HCT116 (cell line): ENCODE measurements around the gene ATAD3C. TPM values are rescaled to one million over a fixed set of nuclear protein-coding genes. Genes with fewer than 3 reads are reported as not detected.

Source experiments
- ATAC-seq: fragments of 200-7000 bp; cut with Tn5 transposase; 2 replicates; pipeline ENCODE4 v1.9.1; 2020; ENCODE audit warnings: mild to moderate bottlenecking, moderate library complexity
- BruUV-seq: library from RNA; stranded (reverse); fragments of 400-500 nt; replicated peaks from 2 replicates; lab custom pipeline; 2021; lab: Mats Ljungman, UMichigan
- CTCF ChIA-PET: fragments of 300-600 bp; sonication (Branson Sonifier 250); formaldehyde crosslinking; loops from one replicate; lab custom pipeline; 2021; ENCODE audit warnings: antibody characterized with exemption; lab: Charles Lee
- POLR2A ChIA-PET: fragments of 300-600, 350-600 bp; sonication (Branson Sonifier 250); formaldehyde crosslinking; loops from one replicate; lab custom pipeline; 2021; ENCODE audit warnings: antibody characterized with exemption; lab: Charles Lee
- RAD21 ChIA-PET, 2 experiments: fragments of 300-600 bp; sonication (Branson Sonifier 250); formaldehyde crosslinking; loops; one replicate each; lab custom pipeline; 2023; ENCODE audit warnings: low total read pairs in 2 of 2; ENCODE audit not compliant: uncharacterized antibody in 2 of 2, unreplicated experiment in 2 of 2, low non-redundant PET in 1 of 2; lab: Charles Lee
- DNase-seq: peaks from one replicate; pipeline ENCODE4 v3.0.0-alpha.2; 2010; ENCODE audit warnings: low read depth, low spot score
- H2AFZ ChIP-seq: fragments of 200-600 bp; shearing (Covaris generic), sonication (generic); 2 replicates; pipeline ENCODE4 v1.6.1; 2017; ENCODE audit warnings: low read depth, mixed run types, mixed read lengths, antibody characterized with exemption, low read length; ENCODE audit not compliant: poor library complexity, severe bottlenecking
- H3K27ac ChIP-seq: 2 replicates; pipeline ENCODE4 v1.5.1; 2012; ENCODE audit warnings: low read depth, low read length
- H3K27me3 ChIP-seq: fragments of 200-600 bp; sonication (generic); 2 replicates; pipeline ENCODE4 v1.6.1; 2016; ENCODE audit warnings: mixed run types, low read length, mixed read lengths; ENCODE audit not compliant: insufficient read depth
- H3K36me3 ChIP-seq, 2 experiments: fragments of 200-500 bp in 1 of 2; fragments of 200-600 bp in 1 of 2; sonication (Bioruptor generic) in 1 of 2; sonication (generic) in 1 of 2; 2 replicates each; pipeline versions ENCODE4 v1.5.1 to v1.6.1; 2014 to 2016; ENCODE audit warnings: low read length in 2 of 2, inconsistent platforms in 1 of 2, mixed read lengths in 1 of 2, mixed run types in 1 of 2; ENCODE audit not compliant: insufficient read depth in 2 of 2, control insufficient read depth in 1 of 2
- H3K4me1 ChIP-seq, 2 experiments: fragments of 200-600 bp in 1 of 2; sonication (generic) in 1 of 2; 2 replicates each; pipeline versions ENCODE4 v1.5.1 to v1.6.1; 2012 to 2017; ENCODE audit warnings: low read length in 2 of 2, inconsistent platforms in 1 of 2, mild to moderate bottlenecking in 1 of 2, mixed read lengths in 1 of 2, mixed run types in 1 of 2, moderate library complexity in 1 of 2; ENCODE audit not compliant: insufficient read depth in 2 of 2, control insufficient read depth in 1 of 2
- H3K4me2 ChIP-seq: fragments of 200-600 bp; sonication (generic); 2 replicates; pipeline ENCODE4 v1.6.1; 2017; ENCODE audit warnings: mixed run types, low read length, mixed read lengths
- H3K4me3 ChIP-seq, 2 experiments: fragments of 200-600 bp in 1 of 2; sonication (generic) in 1 of 2; replicated peaks in 1 of 2; 2 replicates each; pipeline ENCODE4 v1.5.1; 2011 to 2016; ENCODE audit warnings: low read length in 2 of 2, control low read depth in 1 of 2, low read depth in 1 of 2, mild to moderate bottlenecking in 1 of 2, mixed read lengths in 1 of 2, mixed run types in 1 of 2
- H3K79me2 ChIP-seq: fragments of 200-600 bp; sonication (generic); 2 replicates; pipeline ENCODE4 v1.6.1; 2017; ENCODE audit warnings: mild to moderate bottlenecking, mixed run types, low read length, moderate library complexity, mixed read lengths; ENCODE audit not compliant: insufficient read depth
- H3K9ac ChIP-seq: fragments of 200-600 bp; sonication (generic); 2 replicates; pipeline ENCODE4 v1.6.1; 2016; ENCODE audit warnings: low read length, mixed read lengths
- H3K9me2 ChIP-seq: fragments of 200-600 bp; sonication (generic), shearing (Covaris generic); 2 replicates; pipeline ENCODE4 v1.6.1; 2017; ENCODE audit warnings: mixed run types, mild to moderate bottlenecking, moderate library complexity; ENCODE audit not compliant: insufficient read depth
- H3K9me3 ChIP-seq, 2 experiments: fragments of 200-500 bp in 1 of 2; fragments of 200-600 bp in 1 of 2; sonication (Bioruptor generic) in 1 of 2; sonication (generic) in 1 of 2; 2 replicates each; pipeline ENCODE4 v1.6.1; 2014 to 2017; ENCODE audit warnings: low read length in 2 of 2, mixed read lengths in 2 of 2, inconsistent platforms in 1 of 2, low read depth in 1 of 2, mild to moderate bottlenecking in 1 of 2, mixed run types in 1 of 2, moderate library complexity in 1 of 2; ENCODE audit not compliant: control insufficient read depth in 1 of 2, insufficient read depth in 1 of 2
- H4K20me1 ChIP-seq: fragments of 200-600 bp; sonication (generic), shearing (Covaris generic); 2 replicates; pipeline ENCODE4 v1.6.1; 2017; ENCODE audit warnings: mixed run types, mild to moderate bottlenecking, moderate library complexity; ENCODE audit not compliant: insufficient read depth
- CBX3 ChIP-seq: IDR thresholded peaks from 2 replicates; pipeline ENCODE4 v1.6.1; 2012; ENCODE audit warnings: low read depth
- CEBPB ChIP-seq: IDR thresholded peaks from 2 replicates; pipeline ENCODE4 v1.6.1; 2012; ENCODE audit warnings: low read depth
- EGR1 ChIP-seq: IDR thresholded peaks from 2 replicates; pipeline ENCODE4 v1.6.1; 2012; ENCODE audit warnings: low read depth
- ELF1 ChIP-seq: IDR thresholded peaks from 2 replicates; pipeline ENCODE4 v1.6.1; 2012; ENCODE audit warnings: low read depth, borderline replicate concordance
- EZH2 ChIP-seq: fragments of 200-600 bp; sonication (generic); IDR thresholded peaks from 2 replicates; pipeline ENCODE4 v1.6.1; 2017; ENCODE audit warnings: antibody characterized with exemption, mixed run types
- EZH2phosphoT487 ChIP-seq: fragments of 200-600 bp; IDR thresholded peaks from 2 replicates; pipeline ENCODE4 v1.6.1; 2018; ENCODE audit warnings: antibody characterized with exemption, borderline replicate concordance
- FOSL1 ChIP-seq: IDR thresholded peaks from 2 replicates; pipeline ENCODE4 v1.6.1; 2012; ENCODE audit warnings: low read depth
- JUND ChIP-seq: IDR thresholded peaks from 2 replicates; pipeline ENCODE4 v1.6.1; 2012
- POLR2A ChIP-seq: IDR thresholded peaks from 2 replicates; pipeline ENCODE4 v1.7.0; 2011; ENCODE audit warnings: borderline replicate concordance; ENCODE audit not compliant: insufficient read depth, insufficient read length; ENCODE audit errors: extremely low read depth
- POLR2AphosphoS5 ChIP-seq: IDR thresholded peaks from 2 replicates; pipeline ENCODE4 v1.6.1; 2011; ENCODE audit warnings: mild to moderate bottlenecking, low read depth, low read length, moderate library complexity
- RAD21 ChIP-seq: IDR thresholded peaks from 2 replicates; pipeline ENCODE4 v1.6.1; 2012; ENCODE audit warnings: low read depth, mild to moderate bottlenecking
- SIN3A ChIP-seq: IDR thresholded peaks from 2 replicates; pipeline ENCODE4 v1.6.1; 2012; ENCODE audit warnings: low read depth
- SRF ChIP-seq: IDR thresholded peaks from 2 replicates; pipeline ENCODE4 v1.6.1; 2012; ENCODE audit warnings: low read depth
- TCF7L2 ChIP-seq: IDR thresholded peaks from 2 replicates; pipeline ENCODE4 v1.7.0; 2011; ENCODE audit warnings: borderline replicate concordance, inconsistent platforms; ENCODE audit not compliant: insufficient read depth, insufficient read length; ENCODE audit errors: extremely low read depth
- YY1 ChIP-seq: IDR thresholded peaks from 2 replicates; pipeline ENCODE4 v1.6.1; 2011; ENCODE audit warnings: low read length, low read depth, moderate library complexity, mild to moderate bottlenecking; ENCODE audit not compliant: insufficient replicate concordance; ENCODE audit errors: extremely low read depth
- ZNF274 ChIP-seq: fragments of 200-500 bp; sonication (Bioruptor generic); IDR thresholded peaks from 2 replicates; pipeline ENCODE4 v1.6.1; 2014; ENCODE audit warnings: mild to moderate bottlenecking, low read depth, low read length, inconsistent platforms
- intact Hi-C: fragments of 100-400 bp; cut with micrococcal nuclease; formaldehyde crosslinking; loops from 2 replicates; pipeline ENCODE4 v1.10.0; 2022
- total RNA-seq: library from RNA; stranded (reverse); gene quantifications from one replicate; pipeline ENCODE4 v1.2.1, GENCODE V29; 2021; ENCODE audit not compliant: unreplicated experiment
- TF ChIP-seq, protein P1 (sequence below): IDR thresholded peaks from 2 replicates; pipeline ENCODE4 v1.6.1; 2012; ENCODE audit warnings: low read depth
- TF ChIP-seq, protein P2 (sequence below): IDR thresholded peaks from 2 replicates; pipeline ENCODE4 v1.6.1; 2012

Gene ATAD3C
- total RNA-seq, 1 experiment from 2014 or later = 0.61 TPM

DNA sequence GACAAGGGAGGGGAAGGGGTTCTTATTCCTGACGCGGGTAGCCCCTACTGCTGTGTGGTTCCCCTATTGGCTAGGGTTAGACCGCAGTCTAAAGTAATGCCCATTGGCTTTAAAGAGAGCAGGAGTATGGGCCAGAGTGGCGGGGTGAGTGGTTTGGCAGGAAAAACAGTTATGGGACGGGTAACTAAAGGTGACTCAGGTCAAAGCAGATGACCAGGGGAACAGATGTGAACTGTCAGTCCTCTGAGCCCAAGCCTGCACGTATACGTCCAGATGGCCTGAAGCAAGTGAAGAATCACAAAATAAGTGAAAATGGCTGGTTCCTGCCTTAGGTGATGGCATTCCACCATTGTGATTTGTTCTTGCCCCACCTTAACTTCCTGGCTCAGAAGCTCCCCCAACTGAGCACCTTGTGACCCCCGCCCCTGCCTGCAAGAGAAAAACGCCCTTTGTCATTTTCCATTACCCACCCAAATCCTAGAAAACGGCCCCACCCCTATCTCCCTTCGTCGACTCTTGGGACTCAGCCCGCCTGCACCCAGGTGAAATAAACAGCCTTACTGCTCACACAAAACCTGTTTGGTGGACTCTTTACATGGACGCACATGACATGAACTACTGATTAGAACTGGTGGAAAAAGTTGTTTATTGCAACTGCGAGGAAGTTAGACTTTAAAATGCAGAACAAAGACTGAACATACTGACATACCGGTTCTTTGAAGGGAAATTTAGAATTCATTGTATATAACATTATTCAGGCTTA lies 21.3 kb downstream of the ATAD3C start:
- ATAC-seq = peak; percentile 26
- no peaks in the 10 kb centered on the region for H3K27me3 ChIP-seq
- no peaks in the 10 kb centered on the region for H3K9me2 ChIP-seq
- peaks cover 5% of the 10 kb centered on the region; the same call in 1 of the 2 replicates for H4K20me1 ChIP-seq
- H3K9ac ChIP-seq = peak overlapping the region; percentile 74
- peaks cover 46% of the 10 kb centered on the region for H3K79me2 ChIP-seq
- TSS peak; percentile 97 for BruUV-seq
- H3K27ac ChIP-seq = peak overlapping the region; percentile 82
- POLR2A ChIA-PET = no interaction called here
- H3K4me2 ChIP-seq = peak overlapping the region; percentile 85
- RAD21 ChIA-PET = no interaction called here
- TF ChIP-seq, protein P1, sequence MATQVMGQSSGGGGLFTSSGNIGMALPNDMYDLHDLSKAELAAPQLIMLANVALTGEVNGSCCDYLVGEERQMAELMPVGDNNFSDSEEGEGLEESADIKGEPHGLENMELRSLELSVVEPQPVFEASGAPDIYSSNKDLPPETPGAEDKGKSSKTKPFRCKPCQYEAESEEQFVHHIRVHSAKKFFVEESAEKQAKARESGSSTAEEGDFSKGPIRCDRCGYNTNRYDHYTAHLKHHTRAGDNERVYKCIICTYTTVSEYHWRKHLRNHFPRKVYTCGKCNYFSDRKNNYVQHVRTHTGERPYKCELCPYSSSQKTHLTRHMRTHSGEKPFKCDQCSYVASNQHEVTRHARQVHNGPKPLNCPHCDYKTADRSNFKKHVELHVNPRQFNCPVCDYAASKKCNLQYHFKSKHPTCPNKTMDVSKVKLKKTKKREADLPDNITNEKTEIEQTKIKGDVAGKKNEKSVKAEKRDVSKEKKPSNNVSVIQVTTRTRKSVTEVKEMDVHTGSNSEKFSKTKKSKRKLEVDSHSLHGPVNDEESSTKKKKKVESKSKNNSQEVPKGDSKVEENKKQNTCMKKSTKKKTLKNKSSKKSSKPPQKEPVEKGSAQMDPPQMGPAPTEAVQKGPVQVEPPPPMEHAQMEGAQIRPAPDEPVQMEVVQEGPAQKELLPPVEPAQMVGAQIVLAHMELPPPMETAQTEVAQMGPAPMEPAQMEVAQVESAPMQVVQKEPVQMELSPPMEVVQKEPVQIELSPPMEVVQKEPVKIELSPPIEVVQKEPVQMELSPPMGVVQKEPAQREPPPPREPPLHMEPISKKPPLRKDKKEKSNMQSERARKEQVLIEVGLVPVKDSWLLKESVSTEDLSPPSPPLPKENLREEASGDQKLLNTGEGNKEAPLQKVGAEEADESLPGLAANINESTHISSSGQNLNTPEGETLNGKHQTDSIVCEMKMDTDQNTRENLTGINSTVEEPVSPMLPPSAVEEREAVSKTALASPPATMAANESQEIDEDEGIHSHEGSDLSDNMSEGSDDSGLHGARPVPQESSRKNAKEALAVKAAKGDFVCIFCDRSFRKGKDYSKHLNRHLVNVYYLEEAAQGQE = no peak
- no peak for TF ChIP-seq JUND
- no peak for TF ChIP-seq TCF7L2
- no peak for TF ChIP-seq FOSL1
- TF ChIP-seq SIN3A = no peak
- TF ChIP-seq EZH2 = no peak
- TF ChIP-seq ELF1 = no peak
- no peak for TF ChIP-seq CBX3
- TF ChIP-seq ZNF274 = no peak
- no peak for TF ChIP-seq YY1
- no peak for TF ChIP-seq RAD21
- TF ChIP-seq POLR2AphosphoS5 = no peak
- no peak for TF ChIP-seq SRF
- TF ChIP-seq EGR1 = no peak
- TF ChIP-seq, protein P2, sequence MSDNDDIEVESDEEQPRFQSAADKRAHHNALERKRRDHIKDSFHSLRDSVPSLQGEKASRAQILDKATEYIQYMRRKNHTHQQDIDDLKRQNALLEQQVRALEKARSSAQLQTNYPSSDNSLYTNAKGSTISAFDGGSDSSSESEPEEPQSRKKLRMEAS = no peak
- no peak for TF ChIP-seq CEBPB
- no peak for TF ChIP-seq POLR2A
- no peak for TF ChIP-seq EZH2phosphoT487
- TF ChIP-seq, all 23 proteins: peak for 0
- Histone ChIP-seq H3K9me3 (no peaks in the 10 kb centered on the region), H3K4me3 (peak overlapping the region; percentile 72 to 92), H3K4me1 (peaks cover 12 to 20% of the 10 kb centered on the region in 2 experiments; a peak in 3 of 4 replicates), H2AFZ (no peak overlapping the region), H3K36me3 (peaks cover 0 to 7% of the 10 kb centered on the region in 2 experiments; a peak in 1 of 4 replicates)
- CTCF ChIA-PET = interaction anchor here (1.5 kb wide), 1 partner anchor 34 kb away, joined by 4 read pairs; no protein-coding TSS in a partner anchor
- DNase-seq = no peak
- intact Hi-C loops = no loop called here
